ENCODE results near the gene PRKCE.

DNA sequence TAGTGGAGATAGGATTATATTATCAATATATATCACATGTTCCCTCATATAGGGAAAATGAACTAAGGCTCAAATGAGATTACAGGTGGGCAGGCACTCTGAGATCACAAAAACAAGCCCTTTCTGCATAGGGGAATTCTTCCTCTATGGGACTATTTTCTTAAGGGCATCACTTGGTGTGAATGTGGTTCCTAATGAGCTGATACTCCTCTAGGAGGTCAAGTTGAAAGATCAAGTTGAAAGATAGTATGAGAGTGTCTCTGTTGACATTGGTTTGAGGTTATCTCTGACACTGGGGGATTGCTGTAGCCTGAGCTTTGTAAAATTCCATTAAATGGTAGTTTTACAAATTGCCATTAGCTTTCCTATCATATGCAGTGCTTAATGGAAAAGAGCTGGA lies 270.4 kb downstream of the PRKCE start:
- TF ChIP-seq, protein P1, sequence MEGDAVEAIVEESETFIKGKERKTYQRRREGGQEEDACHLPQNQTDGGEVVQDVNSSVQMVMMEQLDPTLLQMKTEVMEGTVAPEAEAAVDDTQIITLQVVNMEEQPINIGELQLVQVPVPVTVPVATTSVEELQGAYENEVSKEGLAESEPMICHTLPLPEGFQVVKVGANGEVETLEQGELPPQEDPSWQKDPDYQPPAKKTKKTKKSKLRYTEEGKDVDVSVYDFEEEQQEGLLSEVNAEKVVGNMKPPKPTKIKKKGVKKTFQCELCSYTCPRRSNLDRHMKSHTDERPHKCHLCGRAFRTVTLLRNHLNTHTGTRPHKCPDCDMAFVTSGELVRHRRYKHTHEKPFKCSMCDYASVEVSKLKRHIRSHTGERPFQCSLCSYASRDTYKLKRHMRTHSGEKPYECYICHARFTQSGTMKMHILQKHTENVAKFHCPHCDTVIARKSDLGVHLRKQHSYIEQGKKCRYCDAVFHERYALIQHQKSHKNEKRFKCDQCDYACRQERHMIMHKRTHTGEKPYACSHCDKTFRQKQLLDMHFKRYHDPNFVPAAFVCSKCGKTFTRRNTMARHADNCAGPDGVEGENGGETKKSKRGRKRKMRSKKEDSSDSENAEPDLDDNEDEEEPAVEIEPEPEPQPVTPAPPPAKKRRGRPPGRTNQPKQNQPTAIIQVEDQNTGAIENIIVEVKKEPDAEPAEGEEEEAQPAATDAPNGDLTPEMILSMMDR (IDR thresholded peaks at IDR 0.05), result no peak
- TF ChIP-seq POLR2A (IDR thresholded peaks at IDR 0.05), result no peak
